ENCODE data around the gene AHCTF1. TPM values are rescaled to one million over a fixed set of nuclear protein-coding genes. Genes with fewer than 3 reads are reported as not detected.

The AHCTF1 gene
- total RNA-seq, 1 experiment from 2014 or later, result 42.3 TPM

DNA sequence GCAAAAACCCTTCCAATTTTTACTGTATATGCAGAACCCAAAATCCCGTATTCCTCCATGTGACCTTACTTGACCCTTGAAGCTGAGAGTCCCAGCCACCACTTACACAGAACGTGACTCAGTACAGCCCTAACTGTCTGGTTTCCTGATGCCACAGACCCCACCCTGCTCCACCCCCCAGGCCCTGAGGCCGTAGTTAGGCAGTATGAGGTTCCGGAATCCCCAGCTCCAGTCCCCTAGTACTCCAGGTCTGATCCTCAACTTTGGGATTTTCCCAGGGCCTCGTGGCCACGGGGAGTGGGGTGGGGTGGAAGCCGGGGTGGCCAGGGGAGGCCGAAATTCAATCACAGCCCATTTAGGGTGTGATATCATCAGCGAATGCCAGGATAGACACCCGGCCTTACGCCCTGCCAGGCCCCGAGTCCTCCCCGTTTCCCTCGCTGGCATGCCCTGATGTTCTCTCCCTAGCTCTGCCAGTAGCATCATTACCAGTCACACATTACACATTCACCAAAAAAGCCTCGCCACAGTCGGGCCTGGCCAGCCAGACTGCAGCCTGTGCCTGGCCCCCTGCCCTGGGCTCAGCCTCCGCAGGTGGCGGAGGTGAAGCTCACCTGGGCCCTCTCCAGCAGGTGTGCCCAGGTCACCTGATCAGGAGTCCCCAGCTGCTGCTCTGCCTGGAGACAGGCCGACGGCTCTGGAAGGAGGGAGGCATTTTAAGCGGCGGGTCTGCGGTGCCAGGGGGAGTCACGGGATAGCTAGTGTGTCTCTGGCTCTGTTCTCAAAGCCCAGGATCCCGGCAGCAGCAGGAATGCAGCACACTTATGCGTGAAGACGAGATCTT is 136.7 kb downstream of the AHCTF1 start:
- intact Hi-C loops (cut with micrococcal nuclease; ENCODE audit: unreplicated experiment), result no loop called here
- Histone ChIP-seq H3K4me3 (ENCODE audit: low read depth, low read length) (no peak overlapping the region), H3K9me3 (no peaks in the 10 kb centered on the region), H3K27me3 (replicated peaks; ENCODE audit: control insufficient read depth, insufficient read depth, low read length) (no peaks in the 10 kb centered on the region), H3K36me3 (ENCODE audit: control insufficient read depth, insufficient read depth, low read length) (no peaks in the 10 kb centered on the region), H3K4me1 (no peaks in the 10 kb centered on the region)
- H3K36me3 Mint-ChIP-seq (ENCODE audit: insufficient read depth, unreplicated experiment), result no peaks in the 10 kb centered on the region
- no peak overlapping the region for H3K27ac Mint-ChIP-seq (ENCODE audit: unreplicated experiment)
- BruUV-seq (replicated peaks), result no TSS peak
- no peaks in the 10 kb centered on the region for H3K9me3 Mint-ChIP-seq (ENCODE audit: unreplicated experiment)
- ChIA-PET CTCF (no interaction called here), POLR2A (no interaction called here)
- peaks cover 7% of the 10 kb centered on the region for H3K4me1 Mint-ChIP-seq (ENCODE audit: low read depth, unreplicated experiment)
- H3K27me3 Mint-ChIP-seq (ENCODE audit: insufficient read depth, unreplicated experiment), result no peaks in the 10 kb centered on the region
- TF ChIP-seq CTCF (IDR thresholded peaks at IDR 0.05; ENCODE audit: insufficient read depth in 1 of 2, low read depth in 1 of 2, low read length in 1 of 2, severe bottlenecking in 1 of 2, unreplicated experiment in 1 of 2), result no peak
- H3K4me3 Mint-ChIP-seq (ENCODE audit: unreplicated experiment), result no peak overlapping the region
- no peak for DNase-seq

DNA sequence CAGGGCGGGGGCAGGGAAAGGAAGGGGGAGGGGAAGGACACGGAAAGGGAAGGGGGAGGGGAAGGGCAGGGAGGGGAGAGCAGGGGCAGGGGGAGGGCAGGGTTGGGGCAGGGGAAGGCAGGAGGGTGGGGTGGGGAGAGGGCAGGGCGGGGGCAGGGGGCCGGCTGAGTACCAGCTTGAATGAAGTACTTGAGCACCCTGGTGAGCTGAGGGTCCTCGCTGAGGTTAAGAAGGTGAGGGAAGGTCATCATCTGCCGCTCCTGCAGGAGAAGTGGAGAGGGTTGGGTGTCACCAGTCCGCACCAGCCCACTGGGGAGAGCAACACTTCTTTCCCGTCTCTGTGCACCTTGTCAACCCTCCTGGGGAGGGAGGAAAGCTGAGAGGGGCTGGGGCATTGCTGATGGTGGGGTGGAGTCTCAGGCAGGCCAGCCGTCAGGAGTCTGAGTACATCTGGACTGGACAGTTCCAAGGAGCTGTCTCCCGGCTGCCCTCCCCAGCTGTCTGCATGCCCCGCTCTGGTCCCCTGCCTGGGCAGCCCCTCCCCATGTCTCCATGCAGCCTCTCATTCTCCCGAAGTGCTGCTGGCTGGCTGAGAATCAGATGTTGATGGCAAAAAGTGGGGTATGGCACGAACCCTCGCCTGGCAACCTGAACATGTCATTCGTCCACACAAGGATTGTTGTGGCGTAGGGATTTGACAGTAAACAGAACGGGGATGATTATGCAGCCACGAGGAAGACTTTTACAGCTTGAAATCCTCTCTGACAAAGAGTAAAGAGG is 137.5 kb downstream of the AHCTF1 start:
- Mint-ChIP-seq H3K9me3 (ENCODE audit: unreplicated experiment) (no peaks in the 10 kb centered on the region), H3K27ac (ENCODE audit: unreplicated experiment) (no peak overlapping the region), H3K4me3 (ENCODE audit: unreplicated experiment) (no peak overlapping the region), H3K4me1 (ENCODE audit: low read depth, unreplicated experiment) (peaks cover 7% of the 10 kb centered on the region), H3K36me3 (ENCODE audit: insufficient read depth, unreplicated experiment) (no peaks in the 10 kb centered on the region), H3K27me3 (ENCODE audit: insufficient read depth, unreplicated experiment) (no peaks in the 10 kb centered on the region)
- H3K36me3 ChIP-seq (ENCODE audit: control insufficient read depth, insufficient read depth, low read length), result no peaks in the 10 kb centered on the region
- H3K9me3 ChIP-seq, result no peaks in the 10 kb centered on the region
- H3K27me3 ChIP-seq (replicated peaks; ENCODE audit: control insufficient read depth, insufficient read depth, low read length), result no peaks in the 10 kb centered on the region
- no peak for DNase-seq
- ChIA-PET CTCF (no interaction called here), POLR2A (no interaction called here)
- BruUV-seq (replicated peaks), result no TSS peak
- no peaks in the 10 kb centered on the region for H3K4me1 ChIP-seq
- H3K4me3 ChIP-seq (ENCODE audit: low read depth, low read length), result no peak overlapping the region
- intact Hi-C loops (cut with micrococcal nuclease; ENCODE audit: unreplicated experiment), result no loop called here
- no peak for TF ChIP-seq CTCF (IDR thresholded peaks at IDR 0.05; ENCODE audit: insufficient read depth in 1 of 2, low read depth in 1 of 2, low read length in 1 of 2, severe bottlenecking in 1 of 2, unreplicated experiment in 1 of 2)

DNA sequence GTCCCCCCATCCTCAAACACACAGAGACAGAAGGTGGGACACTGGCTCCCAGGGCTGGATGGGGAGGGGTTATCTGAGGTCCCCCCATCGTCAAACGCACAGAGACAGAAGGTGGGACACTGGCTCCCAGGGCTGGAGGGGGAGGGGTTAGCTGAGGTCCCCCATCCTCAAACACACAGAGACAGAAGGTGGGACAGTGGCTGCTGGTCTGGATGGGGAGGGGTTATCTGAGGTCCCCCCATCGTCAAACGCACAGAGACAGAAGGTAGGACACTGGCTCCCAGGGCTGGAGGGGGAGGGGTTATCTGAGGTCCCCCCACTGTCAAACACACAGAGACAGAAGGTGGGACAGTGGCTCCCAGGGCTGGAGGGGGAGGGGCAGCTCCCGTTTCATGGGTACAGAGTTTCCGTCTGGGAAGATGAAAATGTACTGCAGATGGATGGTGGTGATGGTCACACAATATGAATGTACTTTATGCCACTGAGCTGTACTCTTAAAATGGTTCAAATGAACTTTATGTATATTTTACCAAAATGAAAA is 138.3 kb downstream of the AHCTF1 start:
- CTCF ChIA-PET, result no interaction called here
- Histone ChIP-seq H3K9me3 (no peaks in the 10 kb centered on the region), H3K4me1 (no peaks in the 10 kb centered on the region), H3K27me3 (replicated peaks; ENCODE audit: control insufficient read depth, insufficient read depth, low read length) (no peaks in the 10 kb centered on the region), H3K36me3 (ENCODE audit: control insufficient read depth, insufficient read depth, low read length) (no peaks in the 10 kb centered on the region), H3K4me3 (ENCODE audit: low read depth, low read length) (no peak overlapping the region)
- Mint-ChIP-seq H3K27ac (ENCODE audit: unreplicated experiment) (no peak overlapping the region), H3K36me3 (ENCODE audit: insufficient read depth, unreplicated experiment) (no peaks in the 10 kb centered on the region), H3K4me1 (ENCODE audit: low read depth, unreplicated experiment) (peaks cover 7% of the 10 kb centered on the region), H3K27me3 (ENCODE audit: insufficient read depth, unreplicated experiment) (no peaks in the 10 kb centered on the region), H3K4me3 (ENCODE audit: unreplicated experiment) (no peak overlapping the region), H3K9me3 (ENCODE audit: unreplicated experiment) (no peaks in the 10 kb centered on the region)
- intact Hi-C loops (cut with micrococcal nuclease; ENCODE audit: unreplicated experiment), result no loop called here
- TF ChIP-seq CTCF (IDR thresholded peaks at IDR 0.05; ENCODE audit: insufficient read depth in 1 of 2, low read depth in 1 of 2, low read length in 1 of 2, severe bottlenecking in 1 of 2, unreplicated experiment in 1 of 2), result no peak
- DNase-seq, result no peak
- BruUV-seq (replicated peaks), result no TSS peak
- POLR2A ChIA-PET, result no interaction called here

Measured in Caco-2 (cell line).